HepG2 (cell line): ENCODE data around the gene DCTN3. TPM values are rescaled to one million over a fixed set of nuclear protein-coding genes. Genes with fewer than 3 reads are reported as not detected.

ENCODE experiments used
- ELF3 ChIP-seq: IDR thresholded peaks from 2 replicates; pipeline ENCODE4 v1.6.1; 2016; ENCODE audit warnings: missing genetic modification reagents, missing compliant biosample characterization
- JUNB ChIP-seq: sonication (generic); formaldehyde crosslinking; IDR thresholded peaks from 2 replicates; pipeline ENCODE4 v1.8.0; 2022; ENCODE audit warnings: missing genetic modification reagents, mild to moderate bottlenecking, borderline replicate concordance
- MAZ ChIP-seq, 2 experiments: sonication (generic) in 1 of 2; formaldehyde crosslinking in 1 of 2; IDR thresholded peaks; 2 replicates each; pipeline versions ENCODE4 v1.5.0 to v1.6.1; 2012 to 2020; ENCODE audit warnings: low read depth in 2 of 2, mild to moderate bottlenecking in 2 of 2, borderline replicate concordance in 1 of 2, improper control_type of control experiment in 1 of 2, low read length in 1 of 2, missing genetic modification reagents in 1 of 2, moderate library complexity in 1 of 2
- PAWR ChIP-seq: sonication (generic); formaldehyde crosslinking; IDR thresholded peaks from 2 replicates; pipeline ENCODE4 v1.4.0; 2020; ENCODE audit warnings: missing genetic modification reagents, mild to moderate bottlenecking, borderline replicate concordance
- TCF12 ChIP-seq, 2 experiments: fragments of 450-650 bp in 1 of 2; sonication (generic) in 1 of 2; formaldehyde crosslinking in 1 of 2; IDR thresholded peaks; 2 replicates each; pipeline versions ENCODE4 v1.6.1 to v1.8.0; 2017 to 2022; ENCODE audit warnings: antibody characterized with exemption in 1 of 2, mild to moderate bottlenecking in 1 of 2, missing genetic modification reagents in 1 of 2, moderate library complexity in 1 of 2
- U2AF1 ChIP-seq: fragments of 200-400 bp; formaldehyde crosslinking; optimal IDR thresholded peaks from 2 replicates; pipeline ENCODE3; 2017; ENCODE audit warnings: mild to moderate bottlenecking, low read depth, low read length
- XRCC5 ChIP-seq: fragments of 200-400 bp; formaldehyde crosslinking; optimal IDR thresholded peaks from 2 replicates; pipeline ENCODE3; 2017; ENCODE audit warnings: mild to moderate bottlenecking, low read length
- ZNF737 ChIP-seq: sonication (generic); formaldehyde crosslinking; IDR thresholded peaks from 2 replicates; pipeline ENCODE4 v1.5.0; 2020; ENCODE audit warnings: missing genetic modification reagents, mild to moderate bottlenecking, borderline replicate concordance
- ZNF761 ChIP-seq: sonication (generic); formaldehyde crosslinking; conservative IDR thresholded peaks from 2 replicates; pipeline ENCODE4 v1.4.0; 2020; ENCODE audit warnings: mild to moderate bottlenecking, missing genetic modification reagents
- polyA plus RNA-seq, 8 experiments: library from polyadenylated mRNA; depleted of rRNA in 3 of 8; stranded (reverse) in 7 of 8; unstranded in 1 of 8; fragments of >200 nt; fragmentation: Illumina TruSeq in 4 of 8; extraction: Trizol in 4 of 8; gene quantifications; 2 replicates each; pipeline versions ENCODE4 v1.2.1 to v1.2.3, GENCODE V29; 2011 to 2016; ENCODE audit warnings: low read depth in 4 of 8, missing spikeins in 1 of 8, mixed read lengths in 1 of 8; ENCODE audit not compliant: insufficient read depth in 1 of 8
- total RNA-seq, 5 experiments: library from RNA; depleted of rRNA; stranded (reverse); fragments of >200 nt; fragmentation: Illumina TruSeq; extraction: Trizol; gene quantifications; 2 replicates each; pipeline ENCODE4 v1.2.3, GENCODE V29; 2016; ENCODE audit warnings: low read depth in 1 of 5
- TF ChIP-seq, protein P1 (sequence below): sonication (generic); formaldehyde crosslinking; IDR thresholded peaks from 2 replicates; pipeline ENCODE4 v1.5.0; 2020; ENCODE audit warnings: mild to moderate bottlenecking, missing genetic modification reagents, moderate library complexity
- TF ChIP-seq, protein P2 (sequence below): IDR thresholded peaks from 2 replicates; pipeline ENCODE4 v1.6.1; 2012; ENCODE audit warnings: inconsistent platforms

Gene DCTN3
- total and polyA plus RNA-seq, 2 of the 13 experiments (the other 11 are each of a cell fraction or from before 2014, with no cell fraction given): 27.4 to 34.5 TPM

DNA sequence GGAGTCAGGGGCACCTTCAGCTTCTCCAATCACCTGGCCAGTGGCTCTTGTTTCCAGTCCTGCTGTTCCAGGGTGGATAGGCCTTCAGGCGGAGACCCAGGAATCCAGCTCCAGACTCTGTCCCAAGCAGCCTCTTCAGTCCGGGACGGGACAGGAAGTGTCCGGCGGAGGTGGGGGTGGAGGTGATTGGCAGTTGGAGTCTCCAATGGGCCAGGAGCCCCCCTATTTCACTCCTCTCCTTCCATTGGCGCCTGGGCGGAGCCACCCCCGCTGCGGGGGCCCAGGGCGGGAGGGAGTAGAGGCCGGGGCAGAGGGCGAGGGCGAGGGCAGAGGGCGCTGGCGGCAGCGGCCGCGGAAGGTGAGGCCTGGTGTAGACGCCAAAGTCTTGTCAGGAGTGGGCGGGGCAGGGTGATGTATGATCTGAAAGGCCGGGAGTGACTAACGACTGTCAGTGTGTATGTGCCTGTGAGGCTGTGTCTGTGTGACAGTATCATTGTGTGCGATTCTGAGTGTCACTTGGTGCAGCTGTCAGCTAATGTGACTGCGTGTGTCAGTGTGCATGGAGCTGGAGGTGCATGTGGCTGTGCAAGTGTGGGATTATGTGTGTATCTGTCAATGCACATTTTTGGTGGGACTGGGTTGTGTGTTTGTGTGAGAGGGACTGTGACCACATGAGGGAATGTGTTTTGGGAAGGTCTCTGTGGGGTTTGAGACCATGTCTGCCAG lies 31.7 kb upstream of the DCTN3 start, which contains the start of gene IL11RA (continued):
- TF ChIP-seq ZNF761 (CRISPR knock-in tag) (no peak), TCF12 (IDR thresholded peaks at IDR 0.05) (no peak), TCF12 (CRISPR knock-in tag; IDR thresholded peaks at IDR 0.05) (peak; percentile 74; the same call in 1 of the 2 replicates), JUNB (CRISPR knock-in tag) (no peak), XRCC5 (peak; percentile 87), MAZ (IDR thresholded peaks at IDR 0.05; ENCODE audit: borderline replicate concordance, low read depth, low read length) (peak; percentile 98), MAZ (CRISPR knock-in tag; IDR thresholded peaks at IDR 0.05; ENCODE audit: low read depth) (peak; percentile 73; the same call in 1 of the 2 replicates), ZNF737 (CRISPR knock-in tag) (peak; percentile 70; the same call in 1 of the 2 replicates), U2AF1 (no peak), PAWR (no peak), ELF3 (CRISPR knock-in tag) (peak; percentile 61; the same call in 1 of the 2 replicates)
- TF ChIP-seq, protein P1, sequence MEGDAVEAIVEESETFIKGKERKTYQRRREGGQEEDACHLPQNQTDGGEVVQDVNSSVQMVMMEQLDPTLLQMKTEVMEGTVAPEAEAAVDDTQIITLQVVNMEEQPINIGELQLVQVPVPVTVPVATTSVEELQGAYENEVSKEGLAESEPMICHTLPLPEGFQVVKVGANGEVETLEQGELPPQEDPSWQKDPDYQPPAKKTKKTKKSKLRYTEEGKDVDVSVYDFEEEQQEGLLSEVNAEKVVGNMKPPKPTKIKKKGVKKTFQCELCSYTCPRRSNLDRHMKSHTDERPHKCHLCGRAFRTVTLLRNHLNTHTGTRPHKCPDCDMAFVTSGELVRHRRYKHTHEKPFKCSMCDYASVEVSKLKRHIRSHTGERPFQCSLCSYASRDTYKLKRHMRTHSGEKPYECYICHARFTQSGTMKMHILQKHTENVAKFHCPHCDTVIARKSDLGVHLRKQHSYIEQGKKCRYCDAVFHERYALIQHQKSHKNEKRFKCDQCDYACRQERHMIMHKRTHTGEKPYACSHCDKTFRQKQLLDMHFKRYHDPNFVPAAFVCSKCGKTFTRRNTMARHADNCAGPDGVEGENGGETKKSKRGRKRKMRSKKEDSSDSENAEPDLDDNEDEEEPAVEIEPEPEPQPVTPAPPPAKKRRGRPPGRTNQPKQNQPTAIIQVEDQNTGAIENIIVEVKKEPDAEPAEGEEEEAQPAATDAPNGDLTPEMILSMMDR (CRISPR knock-in tag): peak; percentile 62
- TF ChIP-seq, protein P2, sequence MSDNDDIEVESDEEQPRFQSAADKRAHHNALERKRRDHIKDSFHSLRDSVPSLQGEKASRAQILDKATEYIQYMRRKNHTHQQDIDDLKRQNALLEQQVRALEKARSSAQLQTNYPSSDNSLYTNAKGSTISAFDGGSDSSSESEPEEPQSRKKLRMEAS: no peak; the same call in 1 of the 2 replicates
